Chondrocyte (in vitro differentiated cells): ENCODE results near the gene FOSB. TPM values are rescaled to one million over a fixed set of nuclear protein-coding genes. Genes with fewer than 3 reads are reported as not detected.
"Not testable (repeated sequence)": the region's sequence is repeated elsewhere in the genome, so short reads cannot be mapped to it uniquely, and the experiment has no call there.

Experiments
- DNase-seq: peaks from one replicate; pipeline ENCODE4 v3.0.0; 2021; ENCODE audit warnings: mixed read lengths, low spot score
- H3K27ac Mint-ChIP-seq: one replicate; pipeline ENCODE4 v1.8.0; 2021; ENCODE audit warnings: mild to moderate bottlenecking, moderate library complexity, mixed read lengths; ENCODE audit not compliant: unreplicated experiment
- H3K27me3 Mint-ChIP-seq: 2 replicates; pipeline ENCODE4 v1.8.0; 2021; ENCODE audit warnings: low read depth, mixed read lengths
- H3K36me3 Mint-ChIP-seq: 2 replicates; pipeline ENCODE4 v1.8.0; 2021; ENCODE audit warnings: low read depth, mixed read lengths
- H3K4me1 Mint-ChIP-seq: 2 replicates; pipeline ENCODE4 v1.8.0; 2021; ENCODE audit warnings: low read depth, mild to moderate bottlenecking, mixed read lengths
- H3K4me3 Mint-ChIP-seq: one replicate; pipeline ENCODE4 v1.8.0; 2021; ENCODE audit warnings: mild to moderate bottlenecking, moderate library complexity, mixed read lengths; ENCODE audit not compliant: unreplicated experiment
- H3K9me3 Mint-ChIP-seq: 2 replicates; pipeline ENCODE4 v1.8.0; 2021; ENCODE audit warnings: low read depth, mixed read lengths
- CTCF ChIP-seq: fragments of 200-600 bp; sonication (generic); IDR thresholded peaks from 2 replicates; pipeline ENCODE4 v1.5.0; 2021; ENCODE audit warnings: antibody characterized with exemption, mild to moderate bottlenecking, moderate library complexity
- total RNA-seq: library from RNA; stranded (reverse); gene quantifications from 3 replicates; pipeline ENCODE4 v1.2.1, GENCODE V29; 2021

Gene FOSB
- total RNA-seq, 1 donor from 2014 or later, result 43.8 TPM

- Mint-ChIP-seq H3K9me3 (no peaks in the 10 kb centered on the region), H3K27ac (peak overlapping the region; percentile 70), H3K4me3 (peak overlapping the region; percentile 96), H3K4me1 (peaks cover 52% of the 10 kb centered on the region), H3K27me3 (no peaks in the 10 kb centered on the region), H3K36me3 (peaks cover 2% of the 10 kb centered on the region)
- no peak for DNase-seq
- TF ChIP-seq CTCF, result no peak
Observed at GRCh38 chr19:45508417-45508860, 40.6 kb downstream of the FOSB start.

GRCh38 chr19:45508861-45509691 lies 41.3 kb downstream of the FOSB start:
- H3K4me3 Mint-ChIP-seq, result peak overlapping the region; percentile 96
- H3K27me3 Mint-ChIP-seq, result no peaks in the 10 kb centered on the region
- H3K9me3 Mint-ChIP-seq, result no peaks in the 10 kb centered on the region
- H3K27ac Mint-ChIP-seq, result peak overlapping the region; percentile 68
- H3K4me1 Mint-ChIP-seq, result peaks cover 58% of the 10 kb centered on the region
- no peak for DNase-seq
- H3K36me3 Mint-ChIP-seq, result peaks cover 2% of the 10 kb centered on the region
- peak; percentile 21 for TF ChIP-seq CTCF

GRCh38 chr19:45509692-45510015 lies 41.9 kb downstream of the FOSB start:
- H3K9me3 Mint-ChIP-seq, result no peaks in the 10 kb centered on the region
- no peaks in the 10 kb centered on the region for H3K27me3 Mint-ChIP-seq
- peaks cover 2% of the 10 kb centered on the region for H3K36me3 Mint-ChIP-seq
- TF ChIP-seq CTCF, result no peak
- DNase-seq, result no peak
- peak overlapping the region; percentile 96 for H3K4me3 Mint-ChIP-seq
- peak overlapping the region; percentile 68 for H3K27ac Mint-ChIP-seq
- H3K4me1 Mint-ChIP-seq, result peaks cover 61% of the 10 kb centered on the region

DNA sequence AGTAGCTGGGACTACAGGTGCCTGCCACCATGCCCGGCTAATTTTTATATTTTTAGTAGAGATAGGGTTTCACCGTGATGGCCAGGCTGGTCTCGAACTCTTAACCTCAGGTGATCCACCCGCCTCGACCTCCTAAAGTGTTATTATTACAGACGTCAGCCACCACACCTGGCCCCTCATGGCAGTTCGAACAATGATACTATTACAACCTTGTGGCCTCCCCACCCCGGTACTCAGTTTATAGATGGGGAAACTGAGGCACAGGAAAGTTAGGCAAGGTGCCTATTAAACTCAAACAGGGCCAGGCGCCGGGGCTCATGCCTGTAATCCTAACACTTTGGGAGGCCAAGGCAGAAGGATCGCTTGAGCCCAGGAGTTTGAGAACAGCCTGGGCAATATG lies 42.6 kb downstream of the FOSB start:
- H3K36me3 Mint-ChIP-seq, H3K9me3 Mint-ChIP-seq, H3K27me3 Mint-ChIP-seq, DNase-seq: not testable (repeated sequence)
- H3K27ac Mint-ChIP-seq, result peak overlapping the region; percentile 70
- peak overlapping the region; percentile 96 for H3K4me3 Mint-ChIP-seq
- peaks cover 60% of the 10 kb centered on the region for H3K4me1 Mint-ChIP-seq

- Mint-ChIP-seq H3K36me3 (peaks cover 2% of the 10 kb centered on the region), H3K27ac (peak overlapping the region; percentile 70), H3K9me3 (no peaks in the 10 kb centered on the region), H3K27me3 (no peaks in the 10 kb centered on the region), H3K4me3 (no peak overlapping the region), H3K4me1 (peaks cover 56% of the 10 kb centered on the region)
- no peak for DNase-seq
- TF ChIP-seq CTCF, result no peak
Observed at GRCh38 chr19:45511074-45511473, 43.3 kb downstream of the FOSB start.
